ENCODE data around the gene BCKDHA. TPM values are rescaled to one million over a fixed set of nuclear protein-coding genes. Genes with fewer than 3 reads are reported as not detected.

BCKDHA gene
- 10 to 100 TPM; 40.3 to 54.6 (median 53.1) TPM for total RNA-seq

DNA sequence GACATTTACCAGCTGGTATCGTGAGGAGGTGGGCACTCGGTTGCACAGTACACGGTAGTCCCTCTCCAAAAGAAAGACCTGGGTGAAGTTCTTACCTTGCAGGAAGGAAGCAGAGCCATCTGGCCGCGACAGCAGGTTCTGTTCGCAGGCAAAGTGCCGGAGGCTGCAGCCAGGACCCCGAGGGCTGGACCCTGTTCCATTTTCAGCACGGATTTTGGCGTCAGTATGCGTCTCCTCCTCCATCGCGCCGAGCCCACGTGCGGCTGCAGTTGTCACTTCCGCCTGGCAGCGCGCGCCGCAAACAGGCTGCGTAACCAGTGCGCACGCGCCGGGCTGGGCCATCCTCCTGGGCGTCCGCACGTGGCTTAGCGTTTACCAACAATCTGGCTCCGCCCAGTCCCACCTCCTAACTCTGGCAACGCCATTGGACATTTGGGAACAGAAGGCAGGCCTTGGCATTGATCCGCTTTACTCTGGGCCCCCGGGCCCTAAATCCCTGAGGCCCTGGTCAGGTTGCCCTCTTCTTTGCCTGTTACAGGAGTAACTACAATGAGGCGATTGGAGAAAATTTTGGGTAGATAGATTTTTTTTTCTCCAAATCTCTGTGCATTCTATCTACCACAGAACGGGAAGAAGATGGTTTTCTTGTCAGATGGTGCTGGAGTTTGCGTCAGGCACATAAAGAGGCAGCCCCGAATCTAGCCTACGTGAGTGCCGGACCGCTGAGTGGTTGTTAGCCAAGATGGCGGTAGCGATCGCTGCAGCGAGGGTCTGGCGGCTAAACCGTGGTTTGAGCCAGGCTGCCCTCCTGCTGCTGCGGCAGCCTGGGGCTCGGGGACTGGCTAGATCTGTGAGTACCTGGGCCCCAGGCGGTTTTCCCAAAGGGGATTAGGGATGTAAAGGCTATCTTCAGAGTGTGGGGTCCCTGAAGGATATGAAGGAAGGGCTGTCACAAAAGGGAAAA is at the start of gene BCKDHA, which contains the start of gene EXOSC5:
Gene BCKDHA, plus strand, starts transcription at position 733 of the 964 bp plus-strand sequence. Its CDS starts 10 bp downstream, at position 743.
Gene EXOSC5, minus strand, starts transcription at position 274 of the 964 bp plus-strand sequence. Its CDS starts 31 bp downstream, at position 243.
- peak; percentile 99 for DNase-seq (ENCODE audit: low spot score in 2 of 2)
- peaks cover 0 to 9% of the 10 kb centered on the region in 2 donors for H3K4me1 ChIP-seq
- intact Hi-C loops (cut with DNase I; ENCODE audit: low total_unique reads), result loop anchor here (2.0 kb wide), 1 partner anchor 51 kb away; no protein-coding TSS in a partner anchor

DNA sequence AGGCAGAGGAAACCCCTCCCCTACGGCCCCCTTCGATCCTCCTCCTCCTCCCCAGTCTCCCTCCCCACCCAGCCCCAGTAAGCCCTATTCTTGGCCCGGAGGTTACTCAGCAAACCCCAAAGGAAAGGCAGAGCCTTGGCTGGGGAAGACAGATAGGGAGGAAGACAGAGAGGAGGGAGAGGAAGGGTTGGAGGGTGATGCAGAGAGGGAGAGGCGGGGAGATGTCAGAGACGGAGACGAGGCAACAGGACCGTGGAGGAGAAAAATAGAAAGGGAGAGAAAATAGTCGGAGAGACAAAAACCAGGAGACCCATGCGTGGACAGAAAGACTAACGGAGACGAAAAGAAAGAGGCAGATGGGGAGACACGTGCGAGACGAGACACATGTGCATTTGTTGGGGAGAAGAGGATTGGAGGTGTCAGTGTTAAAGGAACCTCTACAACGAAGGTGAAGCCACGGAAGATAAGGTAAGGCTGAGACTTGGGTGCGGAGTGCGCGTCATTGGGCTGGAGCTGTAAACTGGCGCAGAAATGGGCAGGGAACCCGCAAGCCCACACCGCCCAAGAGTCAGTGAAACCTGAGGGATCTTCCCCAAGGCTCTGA is 46.8 kb upstream of the BCKDHA start:
- TF ChIP-seq, protein P1, sequence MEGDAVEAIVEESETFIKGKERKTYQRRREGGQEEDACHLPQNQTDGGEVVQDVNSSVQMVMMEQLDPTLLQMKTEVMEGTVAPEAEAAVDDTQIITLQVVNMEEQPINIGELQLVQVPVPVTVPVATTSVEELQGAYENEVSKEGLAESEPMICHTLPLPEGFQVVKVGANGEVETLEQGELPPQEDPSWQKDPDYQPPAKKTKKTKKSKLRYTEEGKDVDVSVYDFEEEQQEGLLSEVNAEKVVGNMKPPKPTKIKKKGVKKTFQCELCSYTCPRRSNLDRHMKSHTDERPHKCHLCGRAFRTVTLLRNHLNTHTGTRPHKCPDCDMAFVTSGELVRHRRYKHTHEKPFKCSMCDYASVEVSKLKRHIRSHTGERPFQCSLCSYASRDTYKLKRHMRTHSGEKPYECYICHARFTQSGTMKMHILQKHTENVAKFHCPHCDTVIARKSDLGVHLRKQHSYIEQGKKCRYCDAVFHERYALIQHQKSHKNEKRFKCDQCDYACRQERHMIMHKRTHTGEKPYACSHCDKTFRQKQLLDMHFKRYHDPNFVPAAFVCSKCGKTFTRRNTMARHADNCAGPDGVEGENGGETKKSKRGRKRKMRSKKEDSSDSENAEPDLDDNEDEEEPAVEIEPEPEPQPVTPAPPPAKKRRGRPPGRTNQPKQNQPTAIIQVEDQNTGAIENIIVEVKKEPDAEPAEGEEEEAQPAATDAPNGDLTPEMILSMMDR (IDR thresholded peaks at IDR 0.05), result no peak
- intact Hi-C loops (cut with DNase I; ENCODE audit: low total_unique reads), result no loop called here
- peak overlapping the region; percentile 82 to 97 (median 82) for H3K4me3 ChIP-seq
- no peaks in the 10 kb centered on the region for H3K27me3 ChIP-seq
- no peaks in the 10 kb centered on the region for H3K36me3 ChIP-seq
- peak overlapping the region; percentile 78 to 92 for H3K27ac ChIP-seq
- DNase-seq (ENCODE audit: low spot score in 2 of 2), result no peak
- H3K9me3 ChIP-seq, result no peaks in the 10 kb centered on the region
- peaks cover 0 to 6% of the 10 kb centered on the region in 2 donors for H3K4me1 ChIP-seq

More for the DNA sequence above, at the start of gene BCKDHA, which contains the start of gene EXOSC5:
- TF ChIP-seq POLR2A (IDR thresholded peaks at IDR 0.05), result no peak
- TF ChIP-seq, protein P1 (IDR thresholded peaks at IDR 0.05), result peak; percentile 11 to 18 (median 17)
- TF ChIP-seq POLR2AphosphoS5 (IDR thresholded peaks at IDR 0.05), result peak; percentile 69 to 89 (median 88)
- H3K36me3 ChIP-seq, result no peaks in the 10 kb centered on the region
- H3K27ac ChIP-seq, result peak within 1 kb of the TSS; percentile 89
- no peaks in the 10 kb centered on the region for H3K27me3 ChIP-seq
- H3K9me3 ChIP-seq, result no peaks in the 10 kb centered on the region
- H3K4me3 ChIP-seq, result peak within 1 kb of the TSS; percentile 88 to 99 (median 95)

DNA sequence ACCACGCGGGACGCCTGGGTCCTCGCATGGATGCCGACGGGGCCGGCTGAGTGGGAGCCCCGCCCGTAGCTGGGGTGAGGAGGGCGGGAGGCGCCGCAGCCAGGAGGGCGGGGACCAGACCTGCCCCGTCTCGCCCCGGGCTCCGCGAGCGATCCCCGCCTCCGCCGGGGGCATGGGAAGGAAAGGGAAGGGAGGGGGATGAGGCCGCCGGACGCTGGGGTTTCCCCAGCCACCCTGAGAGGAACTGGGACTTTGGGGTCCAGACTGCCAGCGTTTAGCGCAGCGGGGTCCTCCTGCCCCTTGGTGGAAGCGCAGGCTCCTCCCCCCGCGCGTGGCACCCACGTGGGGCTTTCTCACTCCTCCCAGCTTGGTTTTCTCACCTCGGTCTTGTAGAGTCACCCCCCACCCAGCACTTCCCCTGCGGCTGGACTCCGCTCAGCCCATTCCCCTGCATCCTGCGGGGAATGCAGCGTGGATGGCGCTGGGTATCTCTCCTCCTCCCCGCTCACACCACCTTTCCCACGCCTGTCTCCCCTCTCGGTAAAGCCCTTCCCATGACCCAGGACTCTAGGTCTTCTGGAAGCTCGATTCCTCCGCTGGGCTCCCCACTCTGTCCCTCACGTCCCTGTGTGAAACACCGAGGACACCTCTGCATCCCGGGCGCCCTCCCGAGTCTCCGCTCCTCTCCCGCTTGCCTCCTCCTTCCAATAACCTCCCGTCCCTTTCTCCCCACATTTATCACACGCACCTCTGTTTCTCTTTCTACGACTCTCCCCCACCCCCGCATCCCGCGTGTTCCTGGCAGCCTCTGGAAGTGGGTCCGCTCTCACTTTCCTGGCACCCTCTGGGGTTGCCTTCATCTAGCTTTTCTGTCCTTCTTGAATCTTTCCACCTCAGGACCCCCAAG is 46.0 kb upstream of the BCKDHA start:
- H3K4me1 ChIP-seq, result peaks cover 0 to 6% of the 10 kb centered on the region in 2 donors
- H3K4me3 ChIP-seq, result peak overlapping the region; percentile 82 to 97 (median 82)
- H3K27me3 ChIP-seq, result no peaks in the 10 kb centered on the region
- intact Hi-C loops (cut with DNase I; ENCODE audit: low total_unique reads), result no loop called here
- DNase-seq (ENCODE audit: low spot score in 2 of 2), result no peak
- peak overlapping the region; percentile 78 to 92 for H3K27ac ChIP-seq
- H3K9me3 ChIP-seq, result no peaks in the 10 kb centered on the region
- no peaks in the 10 kb centered on the region for H3K36me3 ChIP-seq
- TF ChIP-seq, protein P1 (IDR thresholded peaks at IDR 0.05), result no peak
- TF ChIP-seq POLR2AphosphoS5 (IDR thresholded peaks at IDR 0.05), result peak in 1 of 3 donors; percentile 8

DNA sequence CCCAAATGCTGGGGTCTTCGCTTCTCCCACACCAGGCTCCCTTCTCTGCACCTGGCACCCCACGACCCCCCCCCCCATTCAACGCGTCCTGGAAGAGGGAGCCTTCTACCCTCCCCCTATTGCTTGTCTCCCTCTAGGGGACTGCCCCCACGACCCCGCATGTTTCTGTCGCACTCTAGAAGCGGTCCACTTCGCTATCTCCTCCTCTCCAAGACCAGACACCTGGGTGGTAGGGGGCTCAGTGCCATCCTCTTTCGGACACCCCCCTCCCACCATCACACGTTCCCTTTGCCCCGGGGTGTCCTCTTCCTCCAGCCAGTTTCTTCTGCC is 45.4 kb upstream of the BCKDHA start:
- intact Hi-C loops (cut with DNase I; ENCODE audit: low total_unique reads), result no loop called here
- Histone ChIP-seq H3K4me1 (peaks cover 0 to 6% of the 10 kb centered on the region in 2 donors), H3K9me3 (no peaks in the 10 kb centered on the region), H3K4me3 (peak overlapping the region; percentile 82 to 97 (median 82)), H3K27ac (peak overlapping the region; percentile 78 to 92), H3K27me3 (no peaks in the 10 kb centered on the region), H3K36me3 (no peaks in the 10 kb centered on the region)
- TF ChIP-seq POLR2AphosphoS5 (IDR thresholded peaks at IDR 0.05) (no peak), POLR2A (IDR thresholded peaks at IDR 0.05) (no peak)
- TF ChIP-seq, protein P1 (IDR thresholded peaks at IDR 0.05), result no peak
- no peak for DNase-seq (ENCODE audit: low spot score in 2 of 2)
